ENCODE results near the gene VPS13C. TPM values are rescaled to one million over a fixed set of nuclear protein-coding genes. Genes with fewer than 3 reads are reported as not detected.

VPS13C gene
- total RNA-seq, 4 donors from 2014 or later: 97.7 to 151 (median 121) TPM

DNA sequence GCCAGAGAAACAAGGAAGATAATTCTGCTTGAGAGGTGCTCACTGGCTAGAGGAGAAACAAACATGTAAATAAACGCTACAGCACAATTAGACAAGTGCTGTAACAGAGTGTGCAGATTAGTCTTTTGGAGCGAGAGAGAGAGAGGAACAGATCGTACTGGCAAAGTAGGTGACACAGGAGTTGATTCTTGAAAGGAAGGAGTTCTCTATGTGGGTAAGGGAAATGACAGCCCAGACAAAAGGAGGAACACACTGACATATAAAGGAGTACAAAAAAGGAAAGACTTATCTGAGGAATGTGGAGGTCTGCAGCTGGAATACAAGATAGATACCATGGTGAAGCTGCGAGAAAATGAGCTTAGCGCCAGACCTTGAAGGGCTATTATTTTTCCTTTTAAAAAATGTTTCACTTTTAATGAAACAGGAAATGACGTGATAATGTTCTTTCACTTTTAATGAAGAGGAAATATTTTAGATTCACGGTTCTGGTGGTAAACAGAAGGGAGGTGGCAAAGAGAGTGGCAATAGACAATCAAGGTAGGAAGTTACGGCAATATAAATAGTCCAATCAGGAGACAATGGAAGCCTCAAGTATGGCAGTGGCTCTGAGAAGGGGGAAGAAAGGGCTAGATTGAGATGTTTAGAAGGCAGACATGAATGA is 202.9 kb downstream of the VPS13C start:
- Histone ChIP-seq H3K4me3 (no peak overlapping the region), H3K27me3 (no peaks in the 10 kb centered on the region), H3K9me3 (no peaks in the 10 kb centered on the region), H3K4me1 (no peaks in the 10 kb centered on the region), H3K27ac (no peak overlapping the region), H3K36me3 (peaks cover 0 to 28% (median 0%) of the 10 kb centered on the region in 3 donors)
- TF ChIP-seq POLR2A (IDR thresholded peaks at IDR 0.05) (no peak), EP300 (IDR thresholded peaks at IDR 0.05) (no peak)
- TF ChIP-seq, protein P1, sequence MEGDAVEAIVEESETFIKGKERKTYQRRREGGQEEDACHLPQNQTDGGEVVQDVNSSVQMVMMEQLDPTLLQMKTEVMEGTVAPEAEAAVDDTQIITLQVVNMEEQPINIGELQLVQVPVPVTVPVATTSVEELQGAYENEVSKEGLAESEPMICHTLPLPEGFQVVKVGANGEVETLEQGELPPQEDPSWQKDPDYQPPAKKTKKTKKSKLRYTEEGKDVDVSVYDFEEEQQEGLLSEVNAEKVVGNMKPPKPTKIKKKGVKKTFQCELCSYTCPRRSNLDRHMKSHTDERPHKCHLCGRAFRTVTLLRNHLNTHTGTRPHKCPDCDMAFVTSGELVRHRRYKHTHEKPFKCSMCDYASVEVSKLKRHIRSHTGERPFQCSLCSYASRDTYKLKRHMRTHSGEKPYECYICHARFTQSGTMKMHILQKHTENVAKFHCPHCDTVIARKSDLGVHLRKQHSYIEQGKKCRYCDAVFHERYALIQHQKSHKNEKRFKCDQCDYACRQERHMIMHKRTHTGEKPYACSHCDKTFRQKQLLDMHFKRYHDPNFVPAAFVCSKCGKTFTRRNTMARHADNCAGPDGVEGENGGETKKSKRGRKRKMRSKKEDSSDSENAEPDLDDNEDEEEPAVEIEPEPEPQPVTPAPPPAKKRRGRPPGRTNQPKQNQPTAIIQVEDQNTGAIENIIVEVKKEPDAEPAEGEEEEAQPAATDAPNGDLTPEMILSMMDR (IDR thresholded peaks at IDR 0.05): no peak
- no peak for DNase-seq (ENCODE audit: low spot score in 2 of 2)
- WGBS, 2 donors: 78 to 79% methylated on average over 8 of the region's 8 CpGs

DNA sequence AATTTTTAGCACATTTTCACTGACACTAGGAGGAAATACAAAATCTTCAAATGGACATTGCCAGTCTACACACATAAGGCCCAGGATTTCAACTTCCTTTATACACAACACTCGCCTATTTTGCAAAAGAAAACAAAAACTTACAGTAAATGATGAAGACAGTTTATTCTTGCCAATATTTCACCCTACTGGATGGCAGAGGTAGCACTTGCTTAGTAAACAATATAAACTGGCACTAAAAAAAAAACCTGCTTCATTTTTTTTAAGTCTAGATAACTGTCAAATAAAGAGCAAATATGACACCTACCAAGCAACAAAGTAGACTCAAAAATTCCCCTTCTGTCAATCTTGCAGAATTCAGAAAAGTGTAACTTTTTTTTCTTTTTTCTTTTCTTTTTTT is 204.0 kb downstream of the VPS13C start:
- DNase-seq (ENCODE audit: low spot score in 2 of 2): no peak
- 75 to 80% methylated on average over 1 of the region's 1 CpG for WGBS, 2 donors
- no peak overlapping the region for H3K27ac ChIP-seq
- no peak overlapping the region for H3K4me3 ChIP-seq
- no peaks in the 10 kb centered on the region for H3K4me1 ChIP-seq
- H3K36me3 ChIP-seq: peaks cover 0 to 30% (median 0%) of the 10 kb centered on the region in 3 donors
- no peaks in the 10 kb centered on the region for H3K27me3 ChIP-seq
- H3K9me3 ChIP-seq: no peaks in the 10 kb centered on the region
- TF ChIP-seq POLR2A (IDR thresholded peaks at IDR 0.05): no peak
- TF ChIP-seq, protein P1 (IDR thresholded peaks at IDR 0.05): no peak
- TF ChIP-seq EP300 (IDR thresholded peaks at IDR 0.05): no peak

DNA sequence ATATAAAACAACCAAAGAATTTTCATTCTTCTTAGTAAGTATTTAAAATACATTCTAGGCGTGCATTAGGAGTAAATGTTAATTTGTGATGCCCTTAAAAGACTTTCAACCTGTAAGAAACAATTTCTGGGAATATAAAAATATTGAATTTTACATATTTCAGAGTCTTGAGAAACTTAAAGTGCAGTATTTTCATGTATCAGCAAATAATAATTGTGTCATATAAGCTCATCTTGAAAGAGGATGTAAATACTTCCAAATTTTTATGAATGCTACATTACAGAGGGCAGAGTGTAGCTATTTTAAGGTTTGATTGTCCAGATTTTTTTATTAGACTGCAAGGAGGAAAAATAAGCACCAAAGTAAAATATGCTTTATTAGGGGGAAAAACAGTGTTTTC is 207.1 kb downstream of the VPS13C start:
- H3K27ac ChIP-seq: no peak overlapping the region
- no peak for TF ChIP-seq POLR2A (IDR thresholded peaks at IDR 0.05)
- no peak for TF ChIP-seq EP300 (IDR thresholded peaks at IDR 0.05)
- TF ChIP-seq, protein P1 (IDR thresholded peaks at IDR 0.05): no peak
- H3K9me3 ChIP-seq: no peaks in the 10 kb centered on the region
- 91 to 92% methylated on average over 1 of the region's 1 CpG for WGBS, 2 donors
- no peaks in the 10 kb centered on the region for H3K27me3 ChIP-seq
- no peak for DNase-seq (ENCODE audit: low spot score in 2 of 2)
- no peaks in the 10 kb centered on the region for H3K4me1 ChIP-seq
- H3K4me3 ChIP-seq: no peak overlapping the region
- H3K36me3 ChIP-seq: peaks cover 0 to 41% (median 0%) of the 10 kb centered on the region in 3 donors

DNA sequence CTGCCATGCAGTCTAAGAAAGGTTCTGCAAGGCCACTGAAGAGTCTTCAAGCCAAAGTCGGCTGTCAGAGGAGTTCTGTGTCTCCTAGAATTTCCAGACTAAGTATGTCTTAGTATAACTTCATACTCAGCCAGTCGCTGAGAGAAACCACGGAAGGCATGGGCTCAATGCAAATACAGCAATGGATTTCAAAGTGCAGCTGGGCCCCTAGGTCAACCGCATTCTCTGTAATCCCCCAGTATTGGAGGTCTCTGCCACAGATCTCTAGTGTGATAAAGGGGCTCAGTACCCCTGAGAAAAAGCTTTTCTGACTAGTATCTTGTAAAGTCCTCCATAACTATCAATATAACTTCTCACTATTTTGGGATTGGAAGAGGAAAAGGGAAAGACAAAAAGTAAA is 208.3 kb downstream of the VPS13C start:
- TF ChIP-seq EP300 (IDR thresholded peaks at IDR 0.05) (no peak), POLR2A (IDR thresholded peaks at IDR 0.05) (no peak)
- TF ChIP-seq, protein P1 (IDR thresholded peaks at IDR 0.05): no peak
- H3K27ac ChIP-seq: no peak overlapping the region
- 68 to 81% methylated on average over 4 of the region's 4 CpGs for WGBS, 2 donors
- DNase-seq (ENCODE audit: low spot score in 2 of 2): no peak
- no peaks in the 10 kb centered on the region for H3K27me3 ChIP-seq
- H3K4me3 ChIP-seq: no peak overlapping the region
- no peaks in the 10 kb centered on the region for H3K4me1 ChIP-seq
- peaks cover 0 to 41% (median 0%) of the 10 kb centered on the region in 3 donors for H3K36me3 ChIP-seq
- H3K9me3 ChIP-seq: no peaks in the 10 kb centered on the region

DNA sequence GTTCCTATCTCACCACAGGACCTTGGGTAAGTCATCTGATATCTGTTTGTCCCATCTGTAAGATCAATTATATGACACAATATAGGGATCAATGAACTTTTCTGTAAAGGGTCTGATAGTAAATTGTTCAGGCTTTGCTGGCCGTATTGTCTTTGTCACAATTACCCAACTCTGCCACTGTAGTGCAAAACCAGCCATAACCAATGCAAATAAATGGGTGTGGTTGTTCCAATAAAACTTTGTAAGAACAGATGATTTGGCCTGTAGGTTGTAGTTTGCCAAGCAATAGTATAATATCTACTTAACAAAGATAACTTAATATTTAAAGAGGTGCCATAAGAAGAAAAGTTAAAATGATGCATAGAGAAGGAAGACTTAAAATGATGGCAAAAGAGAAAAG is 210.8 kb downstream of the VPS13C start:
- no peak overlapping the region for H3K27ac ChIP-seq
- no peaks in the 10 kb centered on the region for H3K9me3 ChIP-seq
- WGBS, 2 donors: 87 to 96% methylated on average over 1 of the region's 1 CpG
- H3K36me3 ChIP-seq: peaks cover 0 to 35% (median 0%) of the 10 kb centered on the region in 3 donors
- TF ChIP-seq EP300 (IDR thresholded peaks at IDR 0.05): no peak
- no peak for TF ChIP-seq POLR2A (IDR thresholded peaks at IDR 0.05)
- TF ChIP-seq, protein P1 (IDR thresholded peaks at IDR 0.05): no peak
- DNase-seq (ENCODE audit: low spot score in 2 of 2): no peak
- H3K27me3 ChIP-seq: no peaks in the 10 kb centered on the region
- no peak overlapping the region for H3K4me3 ChIP-seq
- H3K4me1 ChIP-seq: no peaks in the 10 kb centered on the region

Data from tibial nerve (tissue), 4 donors.